Measurements from ENCODE around the gene CC2D1B. TPM values are rescaled to one million over a fixed set of nuclear protein-coding genes. Genes with fewer than 3 reads are reported as not detected.

Gene CC2D1B
- total RNA-seq, 1 donor from 2014 or later = 10.2 TPM

GRCh38 chr1:52359676-52360594 lies 6.1 kb downstream of the CC2D1B start:
- FAIRE-seq (no peak), DNase-seq (ENCODE audit: low spot score in 2 of 2) (no peak)

- FAIRE-seq (no peak), DNase-seq (ENCODE audit: low spot score in 2 of 2) (no peak)
Observed at GRCh38 chr1:52358851-52359497, 7.0 kb downstream of the CC2D1B start.

- no peak for DNase-seq (ENCODE audit: low spot score in 2 of 2)
- no peak for FAIRE-seq
Observed at GRCh38 chr1:52357397-52357796, 8.6 kb downstream of the CC2D1B start.

GRCh38 chr1:52356818-52357355 lies 9.1 kb downstream of the CC2D1B start:
- DNase-seq (ENCODE audit: low spot score in 2 of 2) (no peak), FAIRE-seq (no peak)

- no peak for DNase-seq (ENCODE audit: low spot score in 2 of 2)
- no peak for FAIRE-seq
Observed at GRCh38 chr1:52355847-52356505, 10.0 kb downstream of the CC2D1B start.

- DNase-seq (ENCODE audit: low spot score in 2 of 2) (no peak), FAIRE-seq (no peak)
Observed at GRCh38 chr1:52355436-52355835, 10.6 kb downstream of the CC2D1B start.

DNA sequence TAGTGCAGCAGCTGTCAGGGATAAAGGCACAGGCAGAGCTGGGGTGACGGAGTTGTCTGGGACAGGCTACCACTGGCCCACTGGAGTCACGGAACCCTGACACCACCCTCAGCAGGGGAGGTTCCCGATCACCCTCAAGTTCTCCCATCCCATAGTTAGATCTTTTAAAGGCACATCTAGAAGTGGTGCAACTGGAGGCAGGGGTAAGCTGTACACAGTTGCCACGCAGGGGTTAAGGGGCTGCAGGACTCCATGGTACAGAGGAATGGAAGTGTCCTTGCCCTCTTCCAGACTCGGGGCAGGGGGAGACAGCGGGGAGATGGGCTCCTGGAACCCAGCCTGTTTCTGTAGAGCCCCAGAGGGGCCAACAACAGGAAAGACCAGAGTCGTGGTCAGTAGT lies 13.3 kb downstream of the CC2D1B start:
- DNase-seq (ENCODE audit: low spot score in 2 of 2) (no peak), FAIRE-seq (no peak)

DNA sequence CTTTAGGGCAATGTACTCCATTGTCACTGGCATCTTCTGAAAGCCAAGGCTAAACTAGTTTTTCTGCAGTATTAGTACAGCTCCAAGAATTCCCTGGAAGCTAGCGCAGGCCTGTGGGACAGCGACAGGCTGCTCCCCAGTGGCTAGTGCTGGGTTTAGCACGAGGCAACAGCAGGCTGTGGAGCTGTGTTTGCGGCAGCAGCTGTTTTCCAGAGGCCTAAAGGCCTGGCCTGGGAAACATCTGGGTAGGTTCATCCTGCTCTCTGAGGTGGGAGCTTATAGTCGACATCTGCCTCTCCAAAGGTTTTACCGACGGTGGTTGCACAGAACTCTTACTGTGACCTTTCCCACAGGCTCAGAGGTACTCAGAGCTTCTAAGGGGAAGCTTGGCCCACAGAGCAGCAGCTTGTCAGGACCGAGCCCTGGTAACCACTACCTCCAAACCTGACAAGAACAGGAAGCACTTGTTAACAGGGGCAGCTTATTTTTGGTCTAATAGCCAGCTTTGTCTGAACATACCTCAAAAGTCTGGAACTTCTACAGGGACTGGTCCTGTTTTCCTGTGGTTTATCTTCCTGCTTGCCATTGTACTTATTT lies 17.2 kb downstream of the CC2D1B start:
- DNase-seq (ENCODE audit: low spot score in 2 of 2) = no peak

GRCh38 chr1:52346653-52347052 lies 19.4 kb downstream of the CC2D1B start:
- FAIRE-seq (no peak), DNase-seq (ENCODE audit: low spot score in 2 of 2) (no peak)

More for the DNA sequence above, 17.2 kb downstream of the CC2D1B start:
- FAIRE-seq = no peak

- FAIRE-seq (no peak), DNase-seq (ENCODE audit: low spot score in 2 of 2) (no peak)
Observed at GRCh38 chr1:52345252-52345651, 20.8 kb downstream of the CC2D1B start.

DNA sequence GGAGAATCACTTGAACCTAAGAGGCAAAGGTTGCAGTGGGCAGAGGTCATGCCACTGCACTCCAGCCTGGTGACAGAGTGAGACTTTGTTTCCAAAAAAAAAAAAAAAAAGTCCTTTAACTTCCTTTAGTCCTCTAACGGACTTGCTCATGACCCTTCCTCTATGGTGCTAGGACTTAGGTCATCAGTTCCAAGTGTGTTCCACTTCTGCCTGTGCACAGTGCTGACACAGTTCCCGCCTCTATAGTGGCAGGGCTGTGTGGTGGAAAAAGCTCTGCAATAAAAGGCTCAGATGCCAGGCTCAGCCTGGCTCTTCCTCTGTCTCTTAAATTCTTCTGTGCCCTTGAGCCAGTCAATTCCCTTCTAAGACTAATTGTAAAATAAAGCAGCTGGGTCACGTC lies 22.0 kb downstream of the CC2D1B start:
- DNase-seq (ENCODE audit: low spot score in 2 of 2) (no peak), FAIRE-seq (no peak)

DNA sequence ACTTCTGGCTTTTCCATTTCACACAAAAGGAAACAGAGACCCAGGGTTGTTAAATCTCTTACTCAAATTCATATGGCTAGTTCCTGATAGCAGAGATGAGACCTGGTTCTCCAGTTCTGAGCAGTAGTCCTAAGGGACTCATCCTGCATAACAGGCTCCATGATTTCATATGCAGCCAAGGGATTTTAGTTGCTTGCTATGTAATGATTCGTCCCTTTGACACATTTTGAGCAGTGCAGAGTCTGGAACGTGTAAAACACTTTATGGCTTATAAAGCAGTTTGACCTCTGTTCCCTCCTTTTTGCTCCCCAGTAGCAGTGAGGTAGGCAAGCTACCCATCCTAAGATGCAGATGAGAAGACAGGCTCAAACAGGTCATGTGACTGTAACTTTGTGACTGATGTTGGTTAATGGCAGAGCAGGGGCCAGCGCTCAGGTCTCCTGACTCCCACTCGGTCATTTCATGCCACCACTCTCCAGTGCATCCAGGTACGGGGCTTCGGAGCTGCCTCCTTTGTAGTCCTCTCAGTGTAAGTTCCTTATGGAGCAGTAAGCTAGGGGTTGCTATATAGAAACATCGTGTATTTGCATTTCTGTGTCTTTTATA lies 24.2 kb downstream of the CC2D1B start:
- DNase-seq (ENCODE audit: low spot score in 2 of 2) (no peak), FAIRE-seq (no peak)

DNA sequence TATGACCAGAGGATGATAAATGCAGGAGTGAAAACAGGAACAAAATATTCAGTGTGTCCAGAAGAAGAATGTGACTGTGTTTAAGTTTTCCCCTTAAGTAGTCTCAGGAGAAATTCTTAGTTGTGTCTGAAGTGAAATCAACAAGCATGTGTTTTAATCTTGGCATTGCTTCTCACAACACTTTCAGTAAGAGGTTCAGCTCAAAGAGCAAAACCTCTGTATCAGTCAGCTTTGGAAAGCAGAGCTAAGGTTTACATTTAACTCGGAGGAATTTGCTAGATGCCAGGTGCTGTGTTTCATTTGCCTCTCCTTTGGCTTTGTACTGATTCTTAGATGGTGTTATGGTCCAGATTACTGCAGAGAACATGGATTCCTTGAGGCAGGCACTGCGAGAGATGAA lies 28.6 kb downstream of the CC2D1B start:
- FAIRE-seq = no peak

DNA sequence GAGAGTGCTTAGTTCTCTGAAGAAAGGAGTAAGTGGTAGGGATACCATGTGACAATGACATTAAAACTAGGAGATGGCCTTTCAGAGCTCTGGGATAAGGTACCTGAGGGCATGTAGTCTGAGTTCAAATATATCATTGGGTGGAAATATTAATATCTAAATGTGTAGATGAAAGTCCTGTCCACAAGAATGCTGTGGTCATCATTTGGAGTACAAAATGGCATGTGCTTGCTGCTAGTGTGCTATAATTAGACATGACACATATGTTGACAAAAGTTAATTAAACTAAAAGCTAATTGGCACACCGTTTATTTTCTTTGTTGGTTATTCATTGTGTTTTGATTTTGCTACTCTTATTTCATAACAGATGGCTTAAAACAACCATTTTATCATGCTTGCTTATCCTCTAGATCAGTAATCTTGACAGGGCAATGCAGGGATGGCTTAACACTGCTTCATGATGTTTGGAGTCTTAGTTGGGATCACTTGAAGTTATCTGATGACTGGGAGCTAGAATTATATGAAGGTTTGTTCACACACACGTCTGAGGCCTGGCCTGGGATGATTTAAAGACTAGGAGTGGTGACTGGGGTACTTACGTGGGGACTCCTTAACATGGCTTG lies 31.0 kb downstream of the CC2D1B start:
- DNase-seq (ENCODE audit: low spot score in 2 of 2) (no peak), FAIRE-seq (no peak)

More for the DNA sequence above, 28.6 kb downstream of the CC2D1B start:
- DNase-seq (ENCODE audit: low spot score in 2 of 2) = no peak

- DNase-seq (ENCODE audit: low spot score in 2 of 2) = no peak
- FAIRE-seq = no peak
Observed at GRCh38 chr1:52332411-52332810, 33.6 kb downstream of the CC2D1B start.

- FAIRE-seq = no peak
Observed at GRCh38 chr1:52328615-52329014, 37.4 kb downstream of the CC2D1B start.

GRCh38 chr1:52325786-52326185 lies 40.2 kb downstream of the CC2D1B start:
- DNase-seq (ENCODE audit: low spot score in 2 of 2) (no peak), FAIRE-seq (no peak)

More at GRCh38 chr1:52328615-52329014, 37.4 kb downstream of the CC2D1B start:
- DNase-seq (ENCODE audit: low spot score in 2 of 2) = no peak

DNA sequence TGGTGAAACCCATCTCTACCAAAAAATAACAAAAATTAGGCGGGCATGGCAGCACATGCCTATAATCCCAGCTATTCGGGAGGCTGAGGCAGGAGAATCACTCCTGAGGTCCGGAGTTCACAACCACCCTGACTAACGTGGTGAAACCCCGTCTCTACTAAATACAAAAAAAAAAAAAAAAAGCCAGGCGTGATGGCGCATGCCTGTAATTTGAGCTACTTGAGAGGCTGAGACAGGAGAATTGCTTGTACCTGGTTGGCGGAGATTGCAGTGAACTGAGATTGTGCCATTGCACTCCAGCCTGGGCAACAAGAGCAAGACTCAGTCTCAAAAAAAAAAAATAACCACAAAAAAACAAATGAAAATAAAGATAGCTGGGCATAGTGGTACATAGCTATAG lies 42.3 kb downstream of the CC2D1B start:
- DNase-seq (ENCODE audit: low spot score in 2 of 2) (no peak), FAIRE-seq (no peak)

- FAIRE-seq = no peak
- no peak for DNase-seq (ENCODE audit: low spot score in 2 of 2)
Observed at GRCh38 chr1:52321061-52321460, 44.9 kb downstream of the CC2D1B start.
